ENCODE results near the gene CFAP53.

GRCh38 chr18:50298443-50299284 lies 32.4 kb upstream of the CFAP53 start:
- TF ChIP-seq CTCF (IDR thresholded peaks at IDR 0.05; ENCODE audit: insufficient read depth, low read length) (no peak), POLR2AphosphoS5 (IDR thresholded peaks at IDR 0.05; ENCODE audit: low read depth) (no peak), REST (IDR thresholded peaks at IDR 0.05; ENCODE audit: insufficient replicate concordance, low read depth) (no peak), GABPA (IDR thresholded peaks at IDR 0.05; ENCODE audit: low read depth) (no peak), SPI1 (IDR thresholded peaks at IDR 0.05; ENCODE audit: borderline replicate concordance, low read depth) (no peak)
